Fibroblast of gingiva (primary cell): ENCODE measurements around the gene PPP4C.
"Not testable (repeated sequence)": the region's sequence is repeated elsewhere in the genome, so short reads cannot be mapped to it uniquely, and the experiment has no call there.

Source experiments
- DNase-seq: peaks from one replicate; pipeline ENCODE4 v3.0.0-alpha.2; 2011; ENCODE audit warnings: low read depth

The PPP4C gene

DNA sequence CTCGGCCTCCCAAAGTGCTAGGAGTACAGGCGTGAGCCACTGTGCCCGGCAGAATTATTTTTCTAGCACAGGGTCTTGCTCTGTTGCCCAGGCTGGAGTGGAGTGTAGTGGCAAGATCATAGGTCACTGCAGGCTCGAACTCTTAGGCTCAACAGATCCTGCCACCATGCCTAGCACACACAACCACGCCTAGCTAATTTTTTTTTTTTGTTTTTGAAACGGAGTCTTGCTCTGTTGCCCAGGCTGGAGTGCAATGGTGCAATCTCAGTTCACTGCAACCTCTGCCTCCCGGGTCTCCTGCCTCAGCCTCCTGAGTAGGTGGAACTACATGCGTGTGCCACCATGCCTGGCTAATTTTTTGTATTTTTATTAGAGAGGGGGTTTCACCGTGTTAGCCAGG lies 49.9 kb downstream of the PPP4C start:
- DNase-seq: not testable (repeated sequence)

DNA sequence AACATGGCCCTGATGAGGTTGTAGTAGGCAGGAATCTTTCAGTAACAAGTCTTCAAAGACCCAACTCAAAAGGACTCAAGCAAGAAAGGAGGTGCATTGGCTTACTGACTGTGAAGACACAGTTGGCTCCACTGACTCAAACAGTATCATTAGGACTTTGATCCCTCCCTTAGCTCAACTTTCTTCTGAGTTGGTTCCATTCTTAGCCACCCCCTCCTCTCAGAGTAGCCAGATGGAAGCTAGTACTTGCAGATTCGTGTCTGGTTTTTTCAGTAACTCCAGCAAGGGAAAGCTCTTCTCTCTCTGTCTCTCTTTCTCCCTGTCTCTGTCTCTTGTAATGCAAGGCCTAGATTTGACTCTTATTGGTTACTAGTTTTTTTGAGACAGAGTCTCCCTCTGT lies 52.2 kb downstream of the PPP4C start:
- no peak for DNase-seq

DNA sequence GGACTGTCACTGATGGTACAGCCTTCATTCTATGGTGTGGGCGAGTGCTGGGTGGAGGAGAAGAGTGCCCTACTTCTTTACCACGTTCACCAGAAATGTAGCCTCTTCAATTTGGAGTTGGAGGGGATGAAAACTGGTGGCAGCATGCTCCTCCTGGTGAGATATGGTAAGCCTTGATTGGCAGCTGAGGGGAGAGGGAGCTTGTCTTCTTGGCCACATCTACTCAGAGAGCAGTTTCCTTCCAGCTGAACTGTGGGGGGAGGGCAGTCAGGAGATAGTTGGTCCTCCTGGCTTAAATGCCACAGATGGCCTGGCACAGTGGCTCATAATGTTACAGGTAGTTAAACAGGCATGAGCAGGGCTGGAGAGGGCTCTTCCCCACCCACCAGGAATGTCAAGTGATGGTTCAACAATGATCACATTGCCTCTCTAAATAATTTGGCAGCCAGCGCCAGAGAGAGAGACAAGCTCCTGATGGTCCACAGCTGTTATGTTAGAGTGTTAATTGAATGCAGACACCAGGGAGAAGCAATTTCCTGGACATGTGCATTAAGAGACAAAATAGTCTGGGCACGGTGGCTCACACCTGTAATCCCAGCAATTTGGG lies 56.2 kb downstream of the PPP4C start:
- peak; percentile 26 for DNase-seq

DNA sequence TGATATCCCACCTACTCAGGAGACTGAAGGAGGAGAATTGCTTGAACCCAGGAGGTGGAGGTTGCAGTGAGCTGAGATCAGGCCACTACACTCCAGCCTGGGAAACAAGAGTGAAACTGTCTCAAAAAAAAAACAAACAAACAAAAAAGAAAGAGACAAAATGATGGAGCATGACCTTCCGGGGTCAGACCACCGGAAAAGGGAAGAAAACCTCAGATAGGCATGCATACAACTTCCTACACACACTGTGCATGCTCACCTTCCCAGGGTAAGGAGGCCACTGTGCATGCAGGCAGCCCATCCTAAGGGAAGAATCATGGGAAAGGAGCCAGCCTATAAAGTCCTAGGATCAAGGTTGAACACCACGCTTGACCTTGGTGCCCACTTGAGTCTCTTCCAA lies 56.8 kb downstream of the PPP4C start:
- DNase-seq: no peak
